CD14-positive monocyte (primary cell): Measurements from ENCODE around the gene PIEZO2. TPM values are rescaled to one million over a fixed set of nuclear protein-coding genes. Genes with fewer than 3 reads are reported as not detected.

Experiments
- DNase-seq, 3 donors: peaks; one replicate each; pipeline ENCODE4 v3.0.0-alpha.2; 2011 to 2022
- H2AFZ ChIP-seq: 2 replicates; pipeline ENCODE4 v1.6.0; 2012; ENCODE audit warnings: mild to moderate bottlenecking, low read depth, low read length, inconsistent platforms; ENCODE audit not compliant: insufficient read depth, poor library complexity, severe bottlenecking
- H3K27ac ChIP-seq, 2 donors: 1 replicate in 1 of 2; 2 replicates in 1 of 2; pipeline ENCODE4 v1.5.1; 2012 to 2013; ENCODE audit warnings: low read length in 2 of 2, control low read depth in 1 of 2, inconsistent platforms in 1 of 2, low read depth in 1 of 2, mild to moderate bottlenecking in 1 of 2
- H3K27me3 ChIP-seq, 2 donors: one replicate each; pipeline versions ENCODE4 v1.6.0 to v1.6.1; 2011 to 2013; ENCODE audit warnings: low read length in 2 of 2; ENCODE audit not compliant: control insufficient read depth in 2 of 2, insufficient read depth in 2 of 2
- H3K36me3 ChIP-seq, 2 donors: replicated peaks in 1 of 2; 1 replicate in 1 of 2; 2 replicates in 1 of 2; pipeline versions ENCODE4 v1.5.1 to v1.6.1; 2012 to 2013; ENCODE audit warnings: low read length in 2 of 2, control low read depth in 1 of 2, inconsistent platforms in 1 of 2, mild to moderate bottlenecking in 1 of 2; ENCODE audit not compliant: insufficient read depth in 2 of 2, control insufficient read depth in 1 of 2
- H3K4me1 ChIP-seq, 2 donors: 1 replicate in 1 of 2; 2 replicates in 1 of 2; pipeline versions ENCODE4 v1.5.1 to v1.6.1; 2012 to 2013; ENCODE audit warnings: low read length in 2 of 2, control low read depth in 1 of 2, inconsistent platforms in 1 of 2, mild to moderate bottlenecking in 1 of 2, moderate library complexity in 1 of 2; ENCODE audit not compliant: insufficient read depth in 2 of 2, control insufficient read depth in 1 of 2
- H3K4me2 ChIP-seq: replicated peaks from 2 replicates; pipeline ENCODE3; 2012; ENCODE audit warnings: low read length, moderate library complexity, mild to moderate bottlenecking; ENCODE audit not compliant: poor library complexity, severe bottlenecking; ENCODE audit errors: extremely low read depth
- H3K4me3 ChIP-seq, 3 experiments: fragments of 200-600 bp in 1 of 3; sonication (generic) in 1 of 3; replicated peaks in 1 of 3; 1 replicate in 2 of 3; 2 replicates in 1 of 3; pipeline ENCODE4 v1.5.1; 2011 to 2013; ENCODE audit warnings: low read length in 3 of 3, mild to moderate bottlenecking in 3 of 3, control low read depth in 2 of 3, low read depth in 2 of 3, inconsistent platforms in 1 of 3, moderate library complexity in 1 of 3
- H3K79me2 ChIP-seq: 2 replicates; pipeline ENCODE4 v1.6.0; 2012; ENCODE audit warnings: mild to moderate bottlenecking, control low read depth, inconsistent platforms, low read length, moderate library complexity; ENCODE audit not compliant: insufficient read depth
- H3K9ac ChIP-seq: 2 replicates; pipeline ENCODE4 v1.6.0; 2017; ENCODE audit warnings: low read length, mild to moderate bottlenecking; ENCODE audit not compliant: insufficient read depth, poor library complexity, severe bottlenecking
- H3K9me3 ChIP-seq, 2 donors: replicated peaks in 1 of 2; 1 replicate in 1 of 2; 2 replicates in 1 of 2; pipeline versions ENCODE4 v1.5.1 to v1.6.1; 2012 to 2013; ENCODE audit warnings: low read length in 2 of 2, control low read depth in 1 of 2; ENCODE audit not compliant: control insufficient read depth in 1 of 2, insufficient read depth in 1 of 2
- H4K20me1 ChIP-seq: 2 replicates; pipeline ENCODE4 v1.6.0; 2012; ENCODE audit warnings: mild to moderate bottlenecking, low read length, control low read depth, moderate library complexity; ENCODE audit not compliant: insufficient read depth
- H3K27ac Mint-ChIP-seq, 7 donors: one replicate each; pipeline ENCODE4 v1.8.0; 2020; ENCODE audit warnings: mild to moderate bottlenecking in 7 of 7, mixed read lengths in 7 of 7, moderate library complexity in 6 of 7, inconsistent platforms in 2 of 7
- H3K27me3 Mint-ChIP-seq, 3 donors: one replicate each; pipeline ENCODE4 v1.8.0; 2021 to 2022; ENCODE audit warnings: low read depth in 3 of 3, mild to moderate bottlenecking in 3 of 3, mixed read lengths in 3 of 3, moderate library complexity in 3 of 3, inconsistent platforms in 1 of 3
- H3K36me3 Mint-ChIP-seq, 2 donors: one replicate each; pipeline ENCODE4 v1.8.0; 2020; ENCODE audit warnings: mixed read lengths in 2 of 2, inconsistent platforms in 1 of 2, mild to moderate bottlenecking in 1 of 2
- H3K4me1 Mint-ChIP-seq: one replicate; pipeline ENCODE4 v1.8.0; 2020; ENCODE audit warnings: mild to moderate bottlenecking, mixed read lengths
- H3K4me3 Mint-ChIP-seq, 2 donors: one replicate each; pipeline ENCODE4 v1.8.0; 2020; ENCODE audit warnings: mild to moderate bottlenecking in 2 of 2, mixed read lengths in 2 of 2, moderate library complexity in 1 of 2
- H3K9me3 Mint-ChIP-seq, 7 donors: one replicate each; pipeline ENCODE4 v1.8.0; 2020 to 2022; ENCODE audit warnings: mixed read lengths in 7 of 7, mild to moderate bottlenecking in 6 of 7, moderate library complexity in 6 of 7, inconsistent platforms in 2 of 7
- CTCF ChIP-seq: fragments of 200-600 bp; IDR thresholded peaks from one replicate; pipeline ENCODE4 v1.8.0; 2022; ENCODE audit warnings: antibody characterized with exemption, mild to moderate bottlenecking
- WGBS: methylation state at CpG from one replicate; pipeline ENCODE4 v1.1.5; 2013; ENCODE audit warnings: missing lambda C conversion rate; ENCODE audit not compliant: insufficient coverage; 5-methylcytosine and 5-hydroxymethylcytosine counted together
- intact Hi-C, 2 donors: fragments of 100-400 bp; cut with micrococcal nuclease; formaldehyde crosslinking; loops; one replicate each; pipeline versions ENCODE4 v1.15.0 to v1.15.1; 2023
- polyA plus RNA-seq, 3 donors: library from polyadenylated mRNA; depleted of rRNA in 1 of 3; unstranded in 2 of 3; stranded (reverse) in 1 of 3; fragments of 300-500 nt in 2 of 3; fragments of >200 nt in 1 of 3; fragmentation: Illumina TruSeq in 2 of 3; gene quantifications; 1 replicate in 2 of 3; 2 replicates in 1 of 3; pipeline ENCODE4 v1.2.3, GENCODE V29; 2012 to 2021

Gene PIEZO2
- polyA plus RNA-seq, 3 donors, result not detected

GRCh38 chr18:11000071-11000470, 149.3 kb downstream of the PIEZO2 start:
- H3K4me3 ChIP-seq, result no peak overlapping the region
- H3K36me3 Mint-ChIP-seq, result no peaks in the 10 kb centered on the region

GRCh38 chr18:10997885-10998284, 151.5 kb downstream of the PIEZO2 start:
- no CpG with 5 or more reads among the region's 1 CpG for WGBS
- no peak overlapping the region for H3K4me2 ChIP-seq
- H3K27ac ChIP-seq, result no peak overlapping the region
- H4K20me1 ChIP-seq, result no peaks in the 10 kb centered on the region
- peaks cover 8 to 27% (median 17%) of the 10 kb centered on the region in 7 donors for H3K9me3 Mint-ChIP-seq
- H3K4me3 ChIP-seq, result no peak overlapping the region
- no peaks in the 10 kb centered on the region for H3K36me3 ChIP-seq
- no peaks in the 10 kb centered on the region for H3K27me3 Mint-ChIP-seq
- peaks cover 4% of the 10 kb centered on the region for H3K4me1 Mint-ChIP-seq
- intact Hi-C loops, result no loop called here
- no peak overlapping the region for H2AFZ ChIP-seq
- H3K27me3 ChIP-seq, result no peaks in the 10 kb centered on the region
- no peak overlapping the region for H3K27ac Mint-ChIP-seq
- no peak for TF ChIP-seq CTCF
- H3K9ac ChIP-seq, result no peak overlapping the region
- H3K79me2 ChIP-seq, result no peaks in the 10 kb centered on the region
- peaks cover 7 to 28% of the 10 kb centered on the region in 2 donors for H3K9me3 ChIP-seq
- no peak overlapping the region for H3K4me3 Mint-ChIP-seq
- no peaks in the 10 kb centered on the region for H3K4me1 ChIP-seq
- no peaks in the 10 kb centered on the region for H3K36me3 Mint-ChIP-seq
- DNase-seq, result no peak

More at GRCh38 chr18:11000071-11000470, 149.3 kb downstream of the PIEZO2 start:
- no peak overlapping the region for H3K27ac Mint-ChIP-seq
- Histone ChIP-seq H3K27ac (no peak overlapping the region), H3K36me3 (no peaks in the 10 kb centered on the region), H3K27me3 (no peaks in the 10 kb centered on the region), H3K4me2 (no peak overlapping the region), H3K9me3 (peaks cover 7 to 20% of the 10 kb centered on the region in 2 donors), H4K20me1 (no peaks in the 10 kb centered on the region), H3K9ac (no peak overlapping the region), H3K79me2 (no peaks in the 10 kb centered on the region), H3K4me1 (no peaks in the 10 kb centered on the region), H2AFZ (no peak overlapping the region)
- H3K4me1 Mint-ChIP-seq, result peaks cover 5% of the 10 kb centered on the region
- TF ChIP-seq CTCF, result no peak
- H3K4me3 Mint-ChIP-seq, result no peak overlapping the region
- no CpG with 5 or more reads among the region's 3 CpGs for WGBS
- intact Hi-C loops, result no loop called here
- H3K9me3 Mint-ChIP-seq, result peaks cover 5 to 22% (median 11%) of the 10 kb centered on the region in 7 donors
- no peaks in the 10 kb centered on the region for H3K27me3 Mint-ChIP-seq
- DNase-seq, result no peak
